Glutamatergic neuron (in vitro differentiated cells): ENCODE measurements around the gene NOTUM. TPM values are rescaled to one million over a fixed set of nuclear protein-coding genes. Genes with fewer than 3 reads are reported as not detected.

ENCODE experiments used
- DNase-seq: peaks from one replicate; pipeline ENCODE4 v3.0.0; 2022
- H3K27ac Mint-ChIP-seq: one replicate; pipeline ENCODE4 v1.8.0; 2020; ENCODE audit warnings: mild to moderate bottlenecking, mixed read lengths, inconsistent platforms; ENCODE audit not compliant: unreplicated experiment
- H3K27me3 Mint-ChIP-seq: one replicate; pipeline ENCODE4 v1.8.0; 2020; ENCODE audit warnings: mild to moderate bottlenecking, moderate library complexity, mixed read lengths, inconsistent platforms; ENCODE audit not compliant: unreplicated experiment
- H3K36me3 Mint-ChIP-seq: one replicate; pipeline ENCODE4 v1.8.0; 2020; ENCODE audit warnings: mild to moderate bottlenecking, mixed read lengths, inconsistent platforms; ENCODE audit not compliant: unreplicated experiment
- H3K4me1 Mint-ChIP-seq: one replicate; pipeline ENCODE4 v1.8.0; 2020; ENCODE audit warnings: mild to moderate bottlenecking, low read depth, mixed read lengths, inconsistent platforms; ENCODE audit not compliant: unreplicated experiment
- H3K4me3 Mint-ChIP-seq: one replicate; pipeline ENCODE4 v1.8.0; 2020; ENCODE audit warnings: mild to moderate bottlenecking, mixed read lengths, inconsistent platforms; ENCODE audit not compliant: unreplicated experiment
- H3K9me3 Mint-ChIP-seq: one replicate; pipeline ENCODE4 v1.8.0; 2020; ENCODE audit warnings: mild to moderate bottlenecking, moderate library complexity, mixed read lengths, inconsistent platforms; ENCODE audit not compliant: unreplicated experiment
- total RNA-seq: library from RNA; stranded (reverse); fragmentation: NEBNext Ultra II Directional; extraction: Animal tissue kit (Norgen Biotek cat#: 25700); gene quantifications from one replicate; pipeline ENCODE4 v1.2.1, GENCODE V29; 2021; ENCODE audit not compliant: unreplicated experiment
- TF ChIP-seq, protein P1 (sequence below): fragments of 200-600 bp; sonication (generic); IDR thresholded peaks from one replicate; pipeline ENCODE4 v1.5.0; 2021; ENCODE audit not compliant: partially characterized antibody, unreplicated experiment

Gene NOTUM
- total RNA-seq, 1 donor from 2014 or later, result 39.8 TPM

DNA sequence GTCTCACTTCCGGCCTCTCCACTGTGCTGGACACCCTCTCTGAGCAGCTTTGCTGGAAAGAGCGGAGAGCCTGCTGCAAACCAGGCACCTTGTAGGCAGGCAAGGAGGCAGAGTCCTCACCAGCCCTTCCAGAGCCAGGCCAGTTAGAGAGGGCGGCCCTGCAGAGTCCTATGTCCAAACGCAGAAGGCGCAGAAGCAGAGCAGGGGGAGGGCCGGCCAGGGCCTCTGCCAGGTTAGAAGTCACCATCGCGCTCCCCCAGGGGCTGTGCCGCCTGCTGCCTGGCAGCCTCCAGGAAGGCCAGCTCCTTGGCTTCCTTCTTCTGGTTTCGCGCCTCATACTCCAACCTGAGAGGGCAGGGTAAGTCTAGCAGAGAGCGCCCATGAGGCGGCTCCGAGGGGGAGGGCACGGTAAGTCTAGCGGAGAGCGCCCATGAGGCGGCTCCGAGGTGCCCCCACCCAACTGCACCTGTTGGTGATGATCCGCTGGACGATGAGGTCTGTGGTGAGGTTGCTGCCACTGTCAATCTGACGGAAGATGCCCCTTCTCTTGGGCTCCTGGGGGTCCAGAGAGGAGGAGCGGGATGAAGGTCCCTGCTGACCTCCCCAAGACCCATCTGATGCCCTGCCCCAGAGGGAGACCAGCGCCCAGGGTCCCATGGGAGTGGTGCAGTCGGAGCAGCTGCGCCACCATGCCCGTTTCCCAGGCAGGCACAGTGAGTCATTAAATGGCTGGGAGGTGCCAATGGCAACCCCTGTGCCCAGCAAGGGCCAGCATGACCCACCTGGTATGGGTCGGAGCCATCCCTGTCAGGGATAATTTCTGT, 56.2 kb downstream of the NOTUM start:
- Mint-ChIP-seq H3K27ac (no peak overlapping the region), H3K36me3 (no peaks in the 10 kb centered on the region), H3K27me3 (peaks cover 5% of the 10 kb centered on the region), H3K4me1 (no peaks in the 10 kb centered on the region), H3K4me3 (no peak overlapping the region), H3K9me3 (peaks cover 4% of the 10 kb centered on the region)
- TF ChIP-seq, protein P1, sequence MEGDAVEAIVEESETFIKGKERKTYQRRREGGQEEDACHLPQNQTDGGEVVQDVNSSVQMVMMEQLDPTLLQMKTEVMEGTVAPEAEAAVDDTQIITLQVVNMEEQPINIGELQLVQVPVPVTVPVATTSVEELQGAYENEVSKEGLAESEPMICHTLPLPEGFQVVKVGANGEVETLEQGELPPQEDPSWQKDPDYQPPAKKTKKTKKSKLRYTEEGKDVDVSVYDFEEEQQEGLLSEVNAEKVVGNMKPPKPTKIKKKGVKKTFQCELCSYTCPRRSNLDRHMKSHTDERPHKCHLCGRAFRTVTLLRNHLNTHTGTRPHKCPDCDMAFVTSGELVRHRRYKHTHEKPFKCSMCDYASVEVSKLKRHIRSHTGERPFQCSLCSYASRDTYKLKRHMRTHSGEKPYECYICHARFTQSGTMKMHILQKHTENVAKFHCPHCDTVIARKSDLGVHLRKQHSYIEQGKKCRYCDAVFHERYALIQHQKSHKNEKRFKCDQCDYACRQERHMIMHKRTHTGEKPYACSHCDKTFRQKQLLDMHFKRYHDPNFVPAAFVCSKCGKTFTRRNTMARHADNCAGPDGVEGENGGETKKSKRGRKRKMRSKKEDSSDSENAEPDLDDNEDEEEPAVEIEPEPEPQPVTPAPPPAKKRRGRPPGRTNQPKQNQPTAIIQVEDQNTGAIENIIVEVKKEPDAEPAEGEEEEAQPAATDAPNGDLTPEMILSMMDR, result no peak
- DNase-seq, result no peak

GRCh38 chr17:81903896-81904599, 56.9 kb downstream of the NOTUM start:
- Mint-ChIP-seq H3K4me3 (no peak overlapping the region), H3K36me3 (no peaks in the 10 kb centered on the region), H3K27ac (no peak overlapping the region), H3K4me1 (no peaks in the 10 kb centered on the region), H3K9me3 (peaks cover 4% of the 10 kb centered on the region), H3K27me3 (peaks cover 5% of the 10 kb centered on the region)
- TF ChIP-seq, protein P1, result no peak
- DNase-seq, result no peak

GRCh38 chr17:81903415-81903831, 57.6 kb downstream of the NOTUM start:
- TF ChIP-seq, protein P1, result no peak
- Mint-ChIP-seq H3K4me3 (no peak overlapping the region), H3K4me1 (no peaks in the 10 kb centered on the region), H3K27ac (no peak overlapping the region), H3K9me3 (peaks cover 4% of the 10 kb centered on the region), H3K27me3 (peaks cover 5% of the 10 kb centered on the region), H3K36me3 (no peaks in the 10 kb centered on the region)
- DNase-seq, result no peak

DNA sequence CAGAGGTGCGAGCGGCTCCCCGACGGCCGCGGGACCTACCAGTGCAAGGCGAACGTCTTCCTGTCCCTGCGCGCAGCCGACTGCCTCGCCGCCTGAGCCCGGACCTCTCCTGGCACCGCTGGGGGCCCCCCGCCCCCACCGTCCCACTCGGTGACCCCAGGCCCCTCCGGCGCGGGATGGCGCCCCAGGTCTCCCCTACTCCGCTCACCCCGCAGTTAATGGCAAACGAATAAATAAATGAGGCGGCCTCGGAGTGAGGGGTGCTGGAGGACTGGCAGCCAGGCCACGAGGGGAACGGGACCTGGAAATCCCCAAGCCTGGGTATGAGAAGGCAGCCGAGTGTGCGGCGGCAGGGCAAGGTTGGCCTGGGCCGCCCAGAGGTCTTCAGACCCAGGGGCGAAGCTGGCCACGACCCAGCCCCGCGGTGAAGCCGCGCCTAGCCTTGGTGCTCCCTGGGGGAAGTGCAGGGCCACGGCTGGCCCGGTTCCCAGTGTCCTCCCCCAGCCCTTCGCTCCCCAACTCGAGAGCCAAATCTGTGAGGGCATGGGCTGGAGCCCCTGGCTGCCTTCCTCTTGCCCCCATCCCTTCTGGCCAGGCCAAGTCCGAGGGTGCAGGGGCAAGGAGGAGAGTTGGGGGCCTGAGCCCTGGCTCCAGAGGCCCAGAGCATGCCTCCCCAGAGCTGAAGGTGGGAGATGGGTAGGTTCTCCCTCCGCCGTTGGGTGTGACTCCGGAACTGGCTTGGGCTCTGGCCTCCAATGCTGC, 58.2 kb downstream of the NOTUM start:
- TF ChIP-seq, protein P1, result no peak
- Mint-ChIP-seq H3K27me3 (peaks cover 5% of the 10 kb centered on the region), H3K27ac (no peak overlapping the region), H3K4me3 (no peak overlapping the region), H3K9me3 (peaks cover 4% of the 10 kb centered on the region), H3K36me3 (no peaks in the 10 kb centered on the region), H3K4me1 (no peaks in the 10 kb centered on the region)
- no peak for DNase-seq

Other genes starting within 250 kb of the NOTUM start
- 60.8 TPM for gene SLC25A10, start 248.9 kb downstream of the NOTUM start, total RNA-seq
- 6.7 TPM for gene GCGR, start 157.0 kb downstream of the NOTUM start, total RNA-seq
- 218 TPM for gene MCRIP1, start 127.9 kb downstream of the NOTUM start, total RNA-seq
- gene PPP1R27, start 126.1 kb downstream of the NOTUM start, total RNA-seq, result 0.81 TPM
- 259 TPM for gene P4HB, start 100.7 kb downstream of the NOTUM start, total RNA-seq
- 432 TPM for gene ARHGDIA, start 89.8 kb downstream of the NOTUM start, total RNA-seq
- gene ALYREF, start 69.6 kb downstream of the NOTUM start, total RNA-seq, result 80.6 TPM
- 118 TPM for gene ANAPC11, start 69.5 kb downstream of the NOTUM start, total RNA-seq
- 0.96 TPM for gene NPB, start 58.9 kb downstream of the NOTUM start, total RNA-seq
- gene PCYT2, start 49.8 kb downstream of the NOTUM start, total RNA-seq, result 63.0 TPM
- 38.7 TPM for gene SIRT7, start 43.0 kb downstream of the NOTUM start, total RNA-seq
- gene MAFG, start 33.5 kb downstream of the NOTUM start, total RNA-seq, result 30.6 TPM
- gene PYCR1, start 23.9 kb downstream of the NOTUM start, total RNA-seq, result 68.1 TPM
- 0.69 TPM for gene MYADML2, start 14.0 kb downstream of the NOTUM start, total RNA-seq
- gene ASPSCR1, start 16.4 kb upstream of the NOTUM start, total RNA-seq, result 51.7 TPM
- 59.9 TPM for gene CENPX, start 61.7 kb upstream of the NOTUM start, total RNA-seq
- 29.6 TPM for gene LRRC45, start 62.1 kb upstream of the NOTUM start, total RNA-seq
- gene RAC3, start 70.5 kb upstream of the NOTUM start, total RNA-seq, result 46.0 TPM
- 89.5 TPM for gene DCXR, start 76.5 kb upstream of the NOTUM start, total RNA-seq
- 50.8 TPM for gene RFNG, start 90.6 kb upstream of the NOTUM start, total RNA-seq
- 115 TPM for gene GPS1, start 90.7 kb upstream of the NOTUM start, total RNA-seq
- 122 TPM for gene DUS1L, start 104.6 kb upstream of the NOTUM start, total RNA-seq
- gene FASN, start 137.0 kb upstream of the NOTUM start, total RNA-seq, result 439 TPM